Breast epithelium (tissue), 3 donors: Measurements from ENCODE around the gene EXOC3L2.

ENCODE experiments used
- POLR2A ChIP-seq: fragments of 450-650 bp; IDR thresholded peaks from one replicate; pipeline ENCODE4 v1.6.1; 2016; ENCODE audit warnings: antibody characterized with exemption, mild to moderate bottlenecking, moderate library complexity
- TF ChIP-seq, protein P1 (sequence below), 3 donors: fragments of 450-650 bp; IDR thresholded peaks; one replicate each; pipeline ENCODE4 v1.5.1; 2016 to 2017; ENCODE audit warnings: antibody characterized with exemption in 3 of 3, mild to moderate bottlenecking in 3 of 3, moderate library complexity in 3 of 3

- no peak for TF ChIP-seq POLR2A
- TF ChIP-seq, protein P1, sequence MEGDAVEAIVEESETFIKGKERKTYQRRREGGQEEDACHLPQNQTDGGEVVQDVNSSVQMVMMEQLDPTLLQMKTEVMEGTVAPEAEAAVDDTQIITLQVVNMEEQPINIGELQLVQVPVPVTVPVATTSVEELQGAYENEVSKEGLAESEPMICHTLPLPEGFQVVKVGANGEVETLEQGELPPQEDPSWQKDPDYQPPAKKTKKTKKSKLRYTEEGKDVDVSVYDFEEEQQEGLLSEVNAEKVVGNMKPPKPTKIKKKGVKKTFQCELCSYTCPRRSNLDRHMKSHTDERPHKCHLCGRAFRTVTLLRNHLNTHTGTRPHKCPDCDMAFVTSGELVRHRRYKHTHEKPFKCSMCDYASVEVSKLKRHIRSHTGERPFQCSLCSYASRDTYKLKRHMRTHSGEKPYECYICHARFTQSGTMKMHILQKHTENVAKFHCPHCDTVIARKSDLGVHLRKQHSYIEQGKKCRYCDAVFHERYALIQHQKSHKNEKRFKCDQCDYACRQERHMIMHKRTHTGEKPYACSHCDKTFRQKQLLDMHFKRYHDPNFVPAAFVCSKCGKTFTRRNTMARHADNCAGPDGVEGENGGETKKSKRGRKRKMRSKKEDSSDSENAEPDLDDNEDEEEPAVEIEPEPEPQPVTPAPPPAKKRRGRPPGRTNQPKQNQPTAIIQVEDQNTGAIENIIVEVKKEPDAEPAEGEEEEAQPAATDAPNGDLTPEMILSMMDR (IDR thresholded peaks at IDR 0.05): no peak
Observed at GRCh38 chr19:45255611-45256157, 10.5 kb upstream of the EXOC3L2 start.
